KOPT-K1 (cell line): ENCODE results near the gene SRPK3.
"Not testable (repeated sequence)": the region's sequence is repeated elsewhere in the genome, so short reads cannot be mapped to it uniquely, and the experiment has no call there.

Experiments used
- H3K27ac ChIP-seq: fragments of 200-600 bp; sonication (generic); 2 replicates; pipeline ENCODE4 v1.5.1; 2016; ENCODE audit warnings: antibody characterized with exemption, mild to moderate bottlenecking, low read depth, low read length; ENCODE audit not compliant: poor library complexity, severe bottlenecking
- H3K36me3 ChIP-seq: fragments of 200-600 bp; sonication (generic); 2 replicates; pipeline ENCODE4 v1.5.1; 2017; ENCODE audit warnings: antibody characterized with exemption, mild to moderate bottlenecking, low read length, moderate library complexity; ENCODE audit not compliant: insufficient read depth
- H3K9me3 ChIP-seq: fragments of 200-600 bp; sonication (generic); 2 replicates; pipeline ENCODE4 v1.5.1; 2017; ENCODE audit warnings: antibody characterized with exemption, low read length, mild to moderate bottlenecking; ENCODE audit not compliant: insufficient read depth, poor library complexity, severe bottlenecking

The SRPK3 gene

DNA sequence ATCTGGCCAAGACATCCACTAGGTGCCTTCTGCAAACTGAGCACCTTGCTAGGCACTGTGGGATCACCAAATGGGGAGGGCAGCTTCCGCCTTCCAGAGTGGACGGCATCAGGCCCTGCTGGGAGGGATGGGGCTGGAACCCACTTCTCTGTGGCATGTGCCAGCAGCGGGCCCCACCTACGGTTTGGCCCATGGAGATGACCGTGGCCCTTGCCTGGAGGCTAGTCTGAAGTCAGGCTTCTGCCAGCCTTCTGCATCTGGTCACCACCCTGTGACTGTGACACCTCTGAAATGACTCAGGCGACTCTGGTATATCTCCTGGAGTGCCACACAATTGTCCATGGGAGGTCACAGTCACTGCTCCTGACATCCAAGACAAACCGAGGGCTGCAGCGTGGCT lies 20.8 kb downstream of the SRPK3 start:
- Histone ChIP-seq H3K27ac (no peak overlapping the region), H3K9me3 (no peaks in the 10 kb centered on the region), H3K36me3 (peaks cover 29% of the 10 kb centered on the region)

- Histone ChIP-seq H3K36me3 (peaks cover 19% of the 10 kb centered on the region), H3K9me3 (no peaks in the 10 kb centered on the region), H3K27ac (no peak overlapping the region)
Measured at GRCh38 chrX:153802513-153803045, 21.7 kb downstream of the SRPK3 start.

DNA sequence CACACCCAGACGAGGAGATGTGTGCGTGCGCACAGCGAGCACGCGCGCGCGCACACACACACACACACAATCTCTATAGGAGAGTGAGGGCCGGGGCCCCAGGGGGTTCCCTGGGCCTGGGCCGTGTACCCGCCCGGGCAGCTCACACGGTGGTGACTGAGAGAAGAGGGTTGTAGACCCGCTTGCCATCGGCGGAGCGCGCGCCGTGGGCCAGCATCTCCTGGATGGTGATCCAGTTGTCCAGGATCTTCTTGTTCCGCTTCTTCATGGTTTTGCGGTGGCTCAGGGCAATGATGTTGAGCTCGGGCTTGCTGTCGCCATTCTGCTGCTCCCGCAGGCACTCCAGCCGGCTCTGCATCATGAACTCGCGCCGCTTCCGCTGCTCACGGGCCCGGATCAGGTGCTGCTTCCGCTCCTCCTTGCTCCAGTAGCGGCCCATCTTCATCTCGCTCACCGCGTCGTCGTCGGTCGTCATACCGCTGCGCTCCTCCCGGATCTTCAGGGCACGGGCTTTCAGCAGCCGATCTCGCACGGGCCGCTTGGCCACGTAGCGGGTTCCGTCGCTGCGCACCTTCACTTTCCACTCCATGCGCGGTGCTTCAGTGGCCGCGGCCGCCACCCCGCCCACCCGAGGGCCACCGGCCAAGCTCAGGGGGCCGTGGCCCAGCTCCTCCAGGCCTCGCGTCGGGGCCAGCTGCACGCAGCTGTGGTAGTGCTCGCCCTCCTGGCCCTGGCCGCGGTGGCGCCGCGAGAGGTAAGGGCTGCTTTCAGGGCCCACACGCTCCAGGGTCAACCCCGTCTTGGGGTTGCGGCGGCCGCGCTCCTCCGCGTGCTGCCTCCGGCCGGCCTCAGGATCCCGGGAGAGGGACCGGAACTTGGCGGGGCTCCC lies 22.6 kb downstream of the SRPK3 start:
- no peak overlapping the region for H3K27ac ChIP-seq
- H3K9me3 ChIP-seq = no peaks in the 10 kb centered on the region
- peaks cover 11% of the 10 kb centered on the region for H3K36me3 ChIP-seq

- H3K9me3 ChIP-seq = no peaks in the 10 kb centered on the region
- peaks cover 4% of the 10 kb centered on the region; the same call in 1 of the 2 replicates for H3K36me3 ChIP-seq
- no peak overlapping the region for H3K27ac ChIP-seq
Measured at GRCh38 chrX:153804100-153804595, 23.3 kb downstream of the SRPK3 start.

- no peak overlapping the region for H3K27ac ChIP-seq
- H3K36me3 ChIP-seq = no peaks in the 10 kb centered on the region
- H3K9me3 ChIP-seq = no peaks in the 10 kb centered on the region
Measured at GRCh38 chrX:153804621-153805020, 23.8 kb downstream of the SRPK3 start.

DNA sequence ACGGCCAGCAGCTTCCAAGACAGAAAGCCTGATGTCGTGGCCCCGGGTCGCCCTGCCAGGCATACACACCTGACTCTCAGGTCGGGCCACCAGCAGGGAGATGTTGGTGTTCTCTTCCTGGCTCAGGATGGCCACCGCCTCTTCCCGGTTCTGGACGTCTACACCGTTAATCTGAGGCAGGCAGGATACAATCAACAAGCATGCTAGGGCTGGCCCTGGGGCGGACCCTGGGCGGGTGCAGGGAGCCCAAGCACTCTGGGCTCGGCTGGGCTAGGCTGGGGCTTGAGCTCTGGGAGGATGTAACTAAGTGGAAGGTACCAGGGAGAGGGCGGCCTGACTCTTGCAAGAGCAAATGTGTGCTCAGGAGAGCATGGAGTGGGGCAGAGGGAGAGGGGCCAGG lies 24.6 kb downstream of the SRPK3 start:
- Histone ChIP-seq H3K27ac (no peak overlapping the region), H3K9me3 (no peaks in the 10 kb centered on the region)

GRCh38 chrX:153806999-153807575 lies 26.2 kb downstream of the SRPK3 start:
- Histone ChIP-seq H3K36me3 (no peaks in the 10 kb centered on the region), H3K27ac (no peak overlapping the region), H3K9me3 (no peaks in the 10 kb centered on the region)

More for the DNA sequence above, 24.6 kb downstream of the SRPK3 start:
- H3K36me3 ChIP-seq = no peaks in the 10 kb centered on the region

DNA sequence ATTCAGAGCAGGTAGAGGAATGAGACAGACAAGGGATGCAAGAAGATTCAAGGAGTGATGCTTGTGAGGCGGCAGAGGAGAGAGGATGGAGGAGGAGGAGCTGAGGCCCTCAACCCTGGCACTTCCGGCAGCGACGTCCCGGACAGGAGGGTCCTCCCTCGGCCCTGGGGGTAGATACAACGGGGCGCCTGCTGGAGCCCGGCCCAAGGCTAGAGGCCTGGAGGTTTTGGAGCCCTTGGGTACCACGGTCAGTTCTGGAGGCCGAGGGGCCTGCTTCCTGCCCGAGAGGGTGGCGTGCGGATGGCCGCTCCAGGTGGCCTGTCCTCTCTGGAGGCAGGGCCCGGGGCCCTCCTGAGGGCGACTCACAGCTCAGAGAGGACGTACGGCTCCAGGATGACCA lies 27.1 kb downstream of the SRPK3 start:
- Histone ChIP-seq H3K9me3 (no peaks in the 10 kb centered on the region), H3K27ac (no peak overlapping the region), H3K36me3 (no peaks in the 10 kb centered on the region)

- Histone ChIP-seq H3K36me3 (no peaks in the 10 kb centered on the region), H3K27ac (no peak overlapping the region), H3K9me3 (no peaks in the 10 kb centered on the region)
Measured at GRCh38 chrX:153812220-153812619, 31.4 kb downstream of the SRPK3 start.

- no peak overlapping the region for H3K27ac ChIP-seq
- H3K9me3 ChIP-seq = no peaks in the 10 kb centered on the region
Measured at GRCh38 chrX:153813161-153813560, 32.3 kb downstream of the SRPK3 start.

DNA sequence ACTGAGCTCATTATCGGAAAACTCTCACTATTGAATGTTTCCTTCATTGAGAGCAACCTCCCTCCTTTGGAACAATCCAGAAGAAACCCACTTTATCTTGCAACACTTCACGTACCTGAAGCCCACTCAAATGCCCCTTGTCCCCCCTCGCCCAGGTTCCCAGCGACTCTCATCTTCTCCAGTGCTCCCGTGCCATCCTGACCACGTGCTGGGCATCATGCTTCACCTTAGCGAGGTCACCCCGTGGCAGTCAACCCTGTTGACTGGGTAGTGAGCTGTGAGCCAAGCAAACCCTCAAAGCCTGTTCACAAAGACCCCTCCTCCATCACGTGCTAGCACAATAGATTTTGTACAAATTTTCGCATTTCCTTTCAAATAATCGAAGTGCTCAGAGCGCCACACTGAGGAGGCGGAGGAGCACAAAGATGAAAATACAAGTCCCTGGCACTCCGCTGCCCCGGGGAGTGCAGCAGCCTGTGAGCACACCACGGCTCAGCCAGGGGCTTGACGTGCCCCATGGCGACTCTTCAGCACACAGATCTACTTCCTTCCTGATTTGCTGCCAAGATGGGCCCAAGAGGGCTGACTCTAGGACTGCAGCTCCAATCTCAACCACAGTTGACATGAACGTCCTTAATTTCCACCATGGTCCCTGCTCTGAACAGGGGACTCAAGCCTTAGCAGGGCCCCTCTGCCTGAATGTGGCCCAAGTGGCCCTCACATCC lies 33.9 kb downstream of the SRPK3 start:
- H3K36me3 ChIP-seq = no peaks in the 10 kb centered on the region
- no peak overlapping the region for H3K27ac ChIP-seq
- H3K9me3 ChIP-seq = no peaks in the 10 kb centered on the region

More at GRCh38 chrX:153813161-153813560, 32.3 kb downstream of the SRPK3 start:
- no peaks in the 10 kb centered on the region for H3K36me3 ChIP-seq

DNA sequence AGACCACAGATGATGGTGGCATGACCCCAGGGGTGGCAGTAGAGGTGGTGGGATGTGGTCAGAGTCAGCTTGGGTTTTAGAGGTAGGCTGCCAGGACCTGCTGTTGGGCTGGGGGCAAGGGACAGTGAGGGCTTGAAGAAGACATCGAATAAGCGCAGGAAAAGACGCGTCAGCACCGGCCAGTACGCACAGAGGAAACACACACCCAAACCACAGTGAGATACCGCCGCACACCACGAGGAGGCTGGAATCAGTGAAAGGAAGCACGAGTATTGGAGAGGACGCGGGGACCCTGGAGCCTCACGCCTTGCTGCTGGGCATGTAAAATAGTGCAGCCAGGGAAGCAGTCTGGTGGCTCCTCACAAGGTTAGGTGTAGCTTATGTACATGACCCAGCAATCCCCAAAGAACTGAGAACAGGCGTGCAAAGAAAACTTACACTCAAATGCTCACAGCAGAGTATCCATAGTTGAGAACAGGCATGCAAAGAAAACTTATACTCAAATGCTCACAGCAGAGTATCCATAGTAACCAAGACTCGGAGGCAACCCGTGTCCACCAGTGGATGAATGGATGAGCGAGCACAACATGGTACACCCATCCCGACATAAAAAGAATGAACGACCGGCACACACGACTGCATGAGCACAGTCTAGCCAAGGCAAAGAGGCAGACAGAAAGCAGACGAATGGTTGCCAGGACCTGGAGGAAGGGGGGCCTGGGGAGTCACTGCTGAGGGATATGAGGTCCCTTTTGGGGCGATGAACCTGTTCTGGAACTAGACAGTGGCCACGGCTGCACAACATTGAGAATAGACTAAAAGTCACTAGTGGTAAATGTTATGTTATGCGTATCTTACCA lies 36.2 kb downstream of the SRPK3 start:
- H3K9me3 ChIP-seq = no peaks in the 10 kb centered on the region
- H3K36me3 ChIP-seq = no peaks in the 10 kb centered on the region
- no peak overlapping the region for H3K27ac ChIP-seq

DNA sequence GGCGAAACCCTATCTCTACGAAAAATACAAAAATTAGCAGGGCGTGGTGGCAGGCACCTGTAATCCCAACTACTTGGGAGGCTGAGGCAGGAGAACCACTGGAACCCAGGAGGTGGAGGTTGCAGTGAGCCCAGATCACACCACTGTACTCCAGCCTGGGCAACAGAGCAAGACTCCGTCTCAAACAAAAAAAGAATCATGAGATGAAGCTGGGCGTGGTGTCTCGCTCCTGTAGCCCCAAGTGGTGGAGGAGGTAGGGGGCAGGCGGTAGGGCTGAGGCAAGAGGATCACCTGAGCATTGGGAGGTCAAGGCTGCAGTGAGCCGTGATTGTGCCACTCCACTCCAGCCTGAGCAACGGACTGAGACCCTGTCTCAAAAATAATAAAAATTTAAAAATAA lies 37.2 kb downstream of the SRPK3 start:
- not testable (repeated sequence) for H3K27ac ChIP-seq, H3K9me3 ChIP-seq, H3K36me3 ChIP-seq
